OCI-LY7 (cell line): Measurements from ENCODE around the gene LRRC23. TPM values are rescaled to one million over a fixed set of nuclear protein-coding genes. Genes with fewer than 3 reads are reported as not detected.

Source experiments
- BruUV-seq: library from RNA; stranded (reverse); fragments of 400-500 nt; replicated peaks from 2 replicates; lab custom pipeline; 2021; lab: Mats Ljungman, UMichigan
- CTCF ChIA-PET: fragments of 300-600 bp; sonication (Branson Sonifier 250); formaldehyde crosslinking; loops from one replicate; lab custom pipeline; 2022; ENCODE audit warnings: antibody characterized with exemption; ENCODE audit not compliant: unreplicated experiment; lab: Charles Lee
- POLR2A ChIA-PET: fragments of 300-600 bp; sonication (Branson Sonifier 250); formaldehyde crosslinking; loops from one replicate; lab custom pipeline; 2022; ENCODE audit warnings: antibody characterized with exemption; lab: Charles Lee
- DNase-seq: peaks from one replicate; pipeline ENCODE4 v3.0.0-alpha.2; 2015; ENCODE audit warnings: low spot score
- H2AFZ ChIP-seq: fragments of 200-600 bp; sonication (generic), shearing (Covaris generic); 2 replicates; pipeline ENCODE4 v1.6.1; 2014; ENCODE audit warnings: mild to moderate bottlenecking, antibody characterized with exemption, low read length, moderate library complexity
- H3K27ac ChIP-seq: fragments of 200-600 bp; sonication (generic); 2 replicates; pipeline ENCODE4 v1.5.1; 2014; ENCODE audit warnings: mixed run types, low read depth, mild to moderate bottlenecking, moderate library complexity, low read length, inconsistent platforms; ENCODE audit not compliant: poor library complexity, severe bottlenecking
- H3K36me3 ChIP-seq: fragments of 200-600 bp; sonication (generic); 2 replicates; pipeline ENCODE4 v1.6.1; 2014; ENCODE audit warnings: mild to moderate bottlenecking, antibody characterized with exemption, low read length, moderate library complexity, mixed read lengths; ENCODE audit not compliant: insufficient read depth
- H3K4me1 ChIP-seq: fragments of 200-600 bp; sonication (generic); 2 replicates; pipeline ENCODE4 v1.5.1; 2014; ENCODE audit warnings: mild to moderate bottlenecking, low read length; ENCODE audit not compliant: insufficient read depth, poor library complexity, severe bottlenecking
- H3K4me2 ChIP-seq: fragments of 200-600 bp; sonication (generic); 2 replicates; pipeline ENCODE4 v1.6.1; 2014; ENCODE audit warnings: mild to moderate bottlenecking, low read length
- H3K4me3 ChIP-seq: fragments of 200-600 bp; sonication (generic); 2 replicates; pipeline ENCODE4 v1.5.1; 2014; ENCODE audit warnings: mild to moderate bottlenecking, low read depth, low read length; ENCODE audit not compliant: poor library complexity, severe bottlenecking
- H3K79me2 ChIP-seq: fragments of 200-600 bp; sonication (generic); 2 replicates; pipeline ENCODE4 v1.6.1; 2016; ENCODE audit warnings: low read depth, mild to moderate bottlenecking, low read length, moderate library complexity, mixed read lengths; ENCODE audit not compliant: insufficient read depth
- H3K9me2 ChIP-seq: fragments of 200-600 bp; sonication (generic); 2 replicates; pipeline ENCODE4 v1.6.1; 2016; ENCODE audit warnings: mild to moderate bottlenecking, low read length, mixed read lengths; ENCODE audit not compliant: insufficient read depth
- H3K9me3 ChIP-seq: fragments of 200-600 bp; sonication (generic); 2 replicates; pipeline ENCODE4 v1.6.1; 2014; ENCODE audit warnings: mild to moderate bottlenecking, mixed run types, low read length, mixed read lengths
- H4K20me1 ChIP-seq: fragments of 200-600 bp; sonication (generic); 2 replicates; pipeline ENCODE4 v1.6.1; 2014; ENCODE audit warnings: mild to moderate bottlenecking, antibody characterized with exemption, low read length, moderate library complexity, mixed read lengths; ENCODE audit not compliant: insufficient read depth
- CTCF ChIP-seq: fragments of 200-600 bp; sonication (generic); conservative IDR thresholded peaks from 2 replicates; pipeline ENCODE4 v1.5.1; 2014; ENCODE audit warnings: mild to moderate bottlenecking, antibody characterized with exemption, low read length, moderate library complexity, mixed read lengths
- EZH2phosphoT487 ChIP-seq: fragments of 200-600 bp; sonication (generic); IDR thresholded peaks from 2 replicates; pipeline ENCODE4 v1.6.1; 2018; ENCODE audit warnings: low read depth, borderline replicate concordance, mild to moderate bottlenecking, mixed run types, antibody characterized with exemption, low read length, moderate library complexity, mixed read lengths
- intact Hi-C: fragments of 100-400 bp; cut with micrococcal nuclease; formaldehyde crosslinking; loops from one replicate; pipeline ENCODE4 v1.10.0; 2022; ENCODE audit not compliant: unreplicated experiment
- total RNA-seq, 2 experiments: library from RNA; depleted of rRNA in 1 of 2; stranded (reverse); fragments of >200 nt in 1 of 2; shearing (Covaris generic) in 1 of 2; gene quantifications; 2 replicates each; pipeline ENCODE4 v1.2.3, GENCODE V29; 2014 to 2022

Gene LRRC23
- total RNA-seq, 2 experiments from 2014 or later = 17.7 to 19.8 TPM

DNA sequence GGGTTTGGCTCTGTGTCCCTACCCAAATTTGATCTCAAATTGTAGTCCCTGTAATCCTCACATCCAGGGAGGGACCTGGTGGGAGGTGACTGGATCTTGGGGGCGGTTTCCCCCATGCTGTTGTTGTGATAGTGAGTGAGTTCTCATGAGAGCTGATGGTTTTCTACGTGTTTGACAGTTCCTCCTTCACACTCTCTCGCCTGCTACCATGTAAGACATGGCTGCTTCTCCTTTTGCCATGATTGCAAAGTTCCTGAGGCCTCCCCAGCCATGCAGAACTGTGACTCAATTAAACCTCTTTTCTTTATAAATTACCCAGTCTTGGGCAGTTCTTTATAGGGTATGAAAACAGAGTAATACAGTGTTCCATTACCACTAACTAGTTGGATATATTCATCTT is 10.3 kb upstream of the LRRC23 start:
- Histone ChIP-seq H3K9me2 (no peaks in the 10 kb centered on the region), H3K4me2 (no peak overlapping the region), H3K9me3 (no peaks in the 10 kb centered on the region), H3K36me3 (no peaks in the 10 kb centered on the region), H3K79me2 (no peaks in the 10 kb centered on the region), H4K20me1 (no peaks in the 10 kb centered on the region), H3K27ac (no peak overlapping the region), H2AFZ (no peak overlapping the region), H3K4me1 (peaks cover 19% of the 10 kb centered on the region), H3K4me3 (no peak overlapping the region)
- TF ChIP-seq CTCF = no peak
- TF ChIP-seq EZH2phosphoT487 = no peak
- BruUV-seq = no TSS peak
- POLR2A ChIA-PET = interaction anchor here (0.6 kb wide), 1 partner anchor 14 kb away, joined by 5 read pairs; no protein-coding TSS in a partner anchor
- CTCF ChIA-PET = no interaction called here
- intact Hi-C loops = no loop called here
- DNase-seq = no peak

DNA sequence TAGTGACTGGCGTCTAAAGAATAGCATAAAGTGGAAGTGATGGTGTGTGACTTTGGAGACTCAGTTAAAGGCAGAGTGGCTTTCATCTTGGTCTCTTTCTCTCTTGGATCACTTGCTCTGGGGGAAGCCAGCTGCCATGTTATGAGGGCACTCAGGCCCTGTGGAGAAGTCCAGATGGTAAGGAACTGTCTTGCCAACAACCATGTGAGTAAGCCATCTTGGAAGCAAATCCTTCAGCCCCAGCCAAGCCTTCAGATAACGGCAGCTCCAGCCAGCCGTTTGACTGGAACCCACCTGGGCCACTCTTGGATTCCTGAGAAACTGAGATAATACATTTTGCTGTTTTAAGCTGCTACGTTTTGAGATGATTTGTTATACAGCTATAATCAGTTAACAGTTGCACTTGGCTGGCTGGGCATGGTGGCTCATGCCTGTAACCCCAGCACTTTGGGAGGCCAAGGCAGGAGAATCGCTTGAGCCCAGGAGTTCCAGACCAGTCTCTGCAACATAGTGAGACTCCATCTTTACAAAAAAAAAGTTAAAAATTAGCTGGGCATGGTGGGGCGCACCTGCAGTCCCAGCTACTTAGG is 7.7 kb upstream of the LRRC23 start:
- TF ChIP-seq EZH2phosphoT487 (no peak), CTCF (no peak)
- Histone ChIP-seq H3K27ac (no peak overlapping the region), H3K4me3 (no peak overlapping the region), H4K20me1 (no peaks in the 10 kb centered on the region), H3K4me1 (peaks cover 4% of the 10 kb centered on the region), H3K36me3 (no peaks in the 10 kb centered on the region), H3K9me3 (no peaks in the 10 kb centered on the region), H3K9me2 (no peaks in the 10 kb centered on the region), H2AFZ (no peak overlapping the region), H3K79me2 (no peaks in the 10 kb centered on the region), H3K4me2 (no peak overlapping the region)
- no peak for DNase-seq
- no TSS peak for BruUV-seq
- ChIA-PET CTCF (no interaction called here), POLR2A (interaction anchor here (1.1 kb wide), 1 partner anchor 25 kb away, joined by 3 read pairs; no protein-coding TSS in a partner anchor)
- intact Hi-C loops = no loop called here

DNA sequence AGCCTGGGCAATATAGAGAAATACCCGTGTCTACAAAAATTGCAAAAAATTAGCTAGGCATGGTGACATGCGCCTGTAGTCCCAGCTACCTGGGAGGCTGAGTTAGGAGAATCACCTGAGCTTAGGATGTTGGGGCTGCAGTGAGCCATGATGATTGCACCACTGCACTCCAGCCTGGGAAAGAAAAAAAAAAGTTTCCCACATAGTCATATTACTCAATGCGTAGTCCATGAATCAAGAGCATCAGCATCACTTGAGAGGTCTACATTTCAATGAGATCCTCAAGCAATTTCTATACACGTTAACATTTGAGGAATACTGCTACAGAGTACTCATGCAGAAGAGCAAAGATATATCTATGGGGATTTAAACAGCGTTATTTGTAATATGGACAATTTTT is 5.2 kb upstream of the LRRC23 start:
- BruUV-seq = no TSS peak
- TF ChIP-seq CTCF = no peak
- no peak for TF ChIP-seq EZH2phosphoT487

More for the DNA sequence above, 5.2 kb upstream of the LRRC23 start:
- no peaks in the 10 kb centered on the region for H4K20me1 ChIP-seq
- H3K79me2 ChIP-seq = no peaks in the 10 kb centered on the region
- intact Hi-C loops = no loop called here
- no peaks in the 10 kb centered on the region for H3K36me3 ChIP-seq
- H3K9me2 ChIP-seq = no peaks in the 10 kb centered on the region
- DNase-seq = no peak
- peaks cover 12% of the 10 kb centered on the region for H3K4me1 ChIP-seq
- H3K9me3 ChIP-seq = no peaks in the 10 kb centered on the region
- no peak overlapping the region for H3K4me2 ChIP-seq
- no peak overlapping the region for H3K4me3 ChIP-seq
- CTCF ChIA-PET = no interaction called here
- POLR2A ChIA-PET = interaction anchor here (0.6 to 1.5 kb wide), 3 partner anchors 8 to 487 kb away, joined by 3 to 4 read pairs (median 3); no protein-coding TSS in a partner anchor
- H3K27ac ChIP-seq = no peak overlapping the region
- no peak overlapping the region for H2AFZ ChIP-seq
